TTC549 (cell line): ENCODE data around the gene SLC38A3.
"Not testable (repeated sequence)": the region's sequence is repeated elsewhere in the genome, so short reads cannot be mapped to it uniquely, and the experiment has no call there.

ENCODE experiments used
- FAIRE-seq: peaks from 2 replicates; lab custom pipeline; 2012; peaks lifted over from hg19 to GRCh38; lab: Jason Lieb, UNC

Gene SLC38A3

GRCh38 chr3:50255251-50255615, 50.2 kb downstream of the SLC38A3 start:
- FAIRE-seq, result no peak

- FAIRE-seq, result no peak
Measured at GRCh38 chr3:50256978-50257890, 52.2 kb downstream of the SLC38A3 start.

GRCh38 chr3:50258029-50258680, 53.1 kb downstream of the SLC38A3 start:
- FAIRE-seq, result no peak

- FAIRE-seq, result no peak
Measured at GRCh38 chr3:50258979-50259378, 53.9 kb downstream of the SLC38A3 start.

GRCh38 chr3:50259432-50260026, 54.5 kb downstream of the SLC38A3 start:
- no peak for FAIRE-seq

- no peak for FAIRE-seq
Measured at GRCh38 chr3:50260027-50260941, 55.2 kb downstream of the SLC38A3 start.

- FAIRE-seq, result no peak
Measured at GRCh38 chr3:50260942-50261441, 55.9 kb downstream of the SLC38A3 start.

GRCh38 chr3:50261505-50261904, 56.4 kb downstream of the SLC38A3 start:
- no peak for FAIRE-seq

GRCh38 chr3:50262200-50262599, 57.1 kb downstream of the SLC38A3 start:
- FAIRE-seq, result not testable (repeated sequence)

GRCh38 chr3:50262778-50263177, 57.7 kb downstream of the SLC38A3 start:
- no peak for FAIRE-seq

GRCh38 chr3:50263478-50264382, 58.7 kb downstream of the SLC38A3 start:
- FAIRE-seq, result no peak

- no peak for FAIRE-seq
Measured at GRCh38 chr3:50264383-50264963, 59.4 kb downstream of the SLC38A3 start.

GRCh38 chr3:50264964-50265485, 60.0 kb downstream of the SLC38A3 start:
- FAIRE-seq, result no peak

GRCh38 chr3:50265571-50265970, 60.5 kb downstream of the SLC38A3 start:
- FAIRE-seq, result no peak

GRCh38 chr3:50266017-50266416, 60.9 kb downstream of the SLC38A3 start:
- FAIRE-seq, result no peak

GRCh38 chr3:50266836-50267235, 61.8 kb downstream of the SLC38A3 start:
- no peak for FAIRE-seq

- FAIRE-seq, result no peak
Measured at GRCh38 chr3:50267280-50267913, 62.3 kb downstream of the SLC38A3 start.

- FAIRE-seq, result no peak
Measured at GRCh38 chr3:50268276-50268675, 63.2 kb downstream of the SLC38A3 start.

- no peak for FAIRE-seq
Measured at GRCh38 chr3:50268703-50269451, 63.8 kb downstream of the SLC38A3 start, which contains the start of gene SEMA3B. TSS of gene SEMA3B (plus strand) at chr3:50269147. CDS start at chr3:50269241, 94 bp downstream.
